Measurements from ENCODE around the gene SLC22A1. TPM values are rescaled to one million over a fixed set of nuclear protein-coding genes. Genes with fewer than 3 reads are reported as not detected.

The SLC22A1 gene
- total and polyA plus RNA-seq, 2 experiments from 2014 or later = 0.10 to 0.65 TPM

DNA sequence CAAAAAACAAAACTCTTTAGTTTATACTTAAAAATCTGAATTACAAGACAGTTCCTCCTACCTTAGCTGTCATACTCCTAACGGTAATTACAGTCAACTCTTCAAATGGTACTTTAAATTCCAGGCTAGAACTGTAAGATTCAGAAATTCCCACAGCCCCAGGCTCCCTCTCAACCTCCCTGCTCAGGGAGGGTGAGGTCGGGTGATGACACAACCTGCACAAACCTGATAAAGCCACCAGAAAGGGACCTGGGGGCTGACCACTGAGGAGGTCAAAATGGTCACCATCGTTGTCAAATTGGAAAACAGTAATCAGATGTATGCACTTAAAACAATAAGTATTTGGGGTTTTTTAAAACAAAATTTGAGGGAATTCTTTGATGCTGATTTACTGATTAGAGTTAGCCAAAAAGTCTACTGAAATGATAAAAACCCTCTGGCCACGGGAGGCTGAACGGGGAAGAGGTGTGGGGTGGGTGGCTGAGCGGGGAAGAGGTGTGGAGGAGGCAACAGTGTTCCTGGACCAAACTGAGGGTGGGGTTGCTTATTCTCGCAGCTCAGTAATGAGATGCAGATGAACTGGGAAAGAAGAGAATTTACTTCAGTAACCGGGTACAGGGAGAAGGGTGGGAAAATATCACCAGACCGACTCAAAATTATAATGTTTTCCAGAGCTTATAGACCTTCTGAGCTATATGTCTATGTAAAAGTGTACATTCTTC is 52.4 kb downstream of the SLC22A1 start:
- H3K36me3 Mint-ChIP-seq (ENCODE audit: low read depth) = no peaks in the 10 kb centered on the region
- no peak for DNase-seq (ENCODE audit: low spot score)
- Histone ChIP-seq H3K27ac (ENCODE audit: low read depth) (no peak overlapping the region), H2AFZ (peak overlapping the region; percentile 61), H3K4me2 (no peak overlapping the region), H4K20me1 (replicated peaks; ENCODE audit: insufficient read depth) (no peaks in the 10 kb centered on the region), H3K36me3 (ENCODE audit: insufficient read depth) (no peaks in the 10 kb centered on the region), H3F3A (replicated peaks; ENCODE audit: low read depth) (no peaks in the 10 kb centered on the region), H3K27me3 (ENCODE audit: insufficient read depth) (no peaks in the 10 kb centered on the region), H3K79me2 (replicated peaks; ENCODE audit: insufficient read depth) (no peaks in the 10 kb centered on the region), H3K9me2 (ENCODE audit: insufficient read depth) (peaks cover 3% of the 10 kb centered on the region), H3K4me1 (ENCODE audit: insufficient read depth) (peaks cover 7% of the 10 kb centered on the region), H3K4me3 (no peak overlapping the region)
- no peaks in the 10 kb centered on the region for H3K9me3 Mint-ChIP-seq
- TF ChIP-seq JUNB (IDR thresholded peaks at IDR 0.05; ENCODE audit: unreplicated experiment) (no peak), ZNF114 (CRISPR knock-in tag; IDR thresholded peaks at IDR 0.05) (no peak), STAT1 (IDR thresholded peaks at IDR 0.05; ENCODE audit: unreplicated experiment) (no peak), POLR2AphosphoS5 (IDR thresholded peaks at IDR 0.05; ENCODE audit: low read depth) (no peak), CREB1 (CRISPR knock-in tag; IDR thresholded peaks at IDR 0.05; ENCODE audit: low read depth) (no peak), EZH2 (IDR thresholded peaks at IDR 0.05; ENCODE audit: low read depth, unreplicated experiment) (no peak), NANOG (IDR thresholded peaks at IDR 0.05; ENCODE audit: borderline replicate concordance) (no peak), ZNF331 (CRISPR knock-in tag; IDR thresholded peaks at IDR 0.05; ENCODE audit: low read depth) (no peak), EZH2phosphoT487 (IDR thresholded peaks at IDR 0.05; ENCODE audit: unreplicated experiment) (no peak)
- TF ChIP-seq, protein P1, sequence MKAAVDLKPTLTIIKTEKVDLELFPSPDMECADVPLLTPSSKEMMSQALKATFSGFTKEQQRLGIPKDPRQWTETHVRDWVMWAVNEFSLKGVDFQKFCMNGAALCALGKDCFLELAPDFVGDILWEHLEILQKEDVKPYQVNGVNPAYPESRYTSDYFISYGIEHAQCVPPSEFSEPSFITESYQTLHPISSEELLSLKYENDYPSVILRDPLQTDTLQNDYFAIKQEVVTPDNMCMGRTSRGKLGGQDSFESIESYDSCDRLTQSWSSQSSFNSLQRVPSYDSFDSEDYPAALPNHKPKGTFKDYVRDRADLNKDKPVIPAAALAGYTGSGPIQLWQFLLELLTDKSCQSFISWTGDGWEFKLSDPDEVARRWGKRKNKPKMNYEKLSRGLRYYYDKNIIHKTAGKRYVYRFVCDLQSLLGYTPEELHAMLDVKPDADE (IDR thresholded peaks at IDR 0.05) = no peak
- TF ChIP-seq, protein P2, sequence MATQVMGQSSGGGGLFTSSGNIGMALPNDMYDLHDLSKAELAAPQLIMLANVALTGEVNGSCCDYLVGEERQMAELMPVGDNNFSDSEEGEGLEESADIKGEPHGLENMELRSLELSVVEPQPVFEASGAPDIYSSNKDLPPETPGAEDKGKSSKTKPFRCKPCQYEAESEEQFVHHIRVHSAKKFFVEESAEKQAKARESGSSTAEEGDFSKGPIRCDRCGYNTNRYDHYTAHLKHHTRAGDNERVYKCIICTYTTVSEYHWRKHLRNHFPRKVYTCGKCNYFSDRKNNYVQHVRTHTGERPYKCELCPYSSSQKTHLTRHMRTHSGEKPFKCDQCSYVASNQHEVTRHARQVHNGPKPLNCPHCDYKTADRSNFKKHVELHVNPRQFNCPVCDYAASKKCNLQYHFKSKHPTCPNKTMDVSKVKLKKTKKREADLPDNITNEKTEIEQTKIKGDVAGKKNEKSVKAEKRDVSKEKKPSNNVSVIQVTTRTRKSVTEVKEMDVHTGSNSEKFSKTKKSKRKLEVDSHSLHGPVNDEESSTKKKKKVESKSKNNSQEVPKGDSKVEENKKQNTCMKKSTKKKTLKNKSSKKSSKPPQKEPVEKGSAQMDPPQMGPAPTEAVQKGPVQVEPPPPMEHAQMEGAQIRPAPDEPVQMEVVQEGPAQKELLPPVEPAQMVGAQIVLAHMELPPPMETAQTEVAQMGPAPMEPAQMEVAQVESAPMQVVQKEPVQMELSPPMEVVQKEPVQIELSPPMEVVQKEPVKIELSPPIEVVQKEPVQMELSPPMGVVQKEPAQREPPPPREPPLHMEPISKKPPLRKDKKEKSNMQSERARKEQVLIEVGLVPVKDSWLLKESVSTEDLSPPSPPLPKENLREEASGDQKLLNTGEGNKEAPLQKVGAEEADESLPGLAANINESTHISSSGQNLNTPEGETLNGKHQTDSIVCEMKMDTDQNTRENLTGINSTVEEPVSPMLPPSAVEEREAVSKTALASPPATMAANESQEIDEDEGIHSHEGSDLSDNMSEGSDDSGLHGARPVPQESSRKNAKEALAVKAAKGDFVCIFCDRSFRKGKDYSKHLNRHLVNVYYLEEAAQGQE (IDR thresholded peaks at IDR 0.05; ENCODE audit: unreplicated experiment) = no peak
- TF ChIP-seq, protein P3, sequence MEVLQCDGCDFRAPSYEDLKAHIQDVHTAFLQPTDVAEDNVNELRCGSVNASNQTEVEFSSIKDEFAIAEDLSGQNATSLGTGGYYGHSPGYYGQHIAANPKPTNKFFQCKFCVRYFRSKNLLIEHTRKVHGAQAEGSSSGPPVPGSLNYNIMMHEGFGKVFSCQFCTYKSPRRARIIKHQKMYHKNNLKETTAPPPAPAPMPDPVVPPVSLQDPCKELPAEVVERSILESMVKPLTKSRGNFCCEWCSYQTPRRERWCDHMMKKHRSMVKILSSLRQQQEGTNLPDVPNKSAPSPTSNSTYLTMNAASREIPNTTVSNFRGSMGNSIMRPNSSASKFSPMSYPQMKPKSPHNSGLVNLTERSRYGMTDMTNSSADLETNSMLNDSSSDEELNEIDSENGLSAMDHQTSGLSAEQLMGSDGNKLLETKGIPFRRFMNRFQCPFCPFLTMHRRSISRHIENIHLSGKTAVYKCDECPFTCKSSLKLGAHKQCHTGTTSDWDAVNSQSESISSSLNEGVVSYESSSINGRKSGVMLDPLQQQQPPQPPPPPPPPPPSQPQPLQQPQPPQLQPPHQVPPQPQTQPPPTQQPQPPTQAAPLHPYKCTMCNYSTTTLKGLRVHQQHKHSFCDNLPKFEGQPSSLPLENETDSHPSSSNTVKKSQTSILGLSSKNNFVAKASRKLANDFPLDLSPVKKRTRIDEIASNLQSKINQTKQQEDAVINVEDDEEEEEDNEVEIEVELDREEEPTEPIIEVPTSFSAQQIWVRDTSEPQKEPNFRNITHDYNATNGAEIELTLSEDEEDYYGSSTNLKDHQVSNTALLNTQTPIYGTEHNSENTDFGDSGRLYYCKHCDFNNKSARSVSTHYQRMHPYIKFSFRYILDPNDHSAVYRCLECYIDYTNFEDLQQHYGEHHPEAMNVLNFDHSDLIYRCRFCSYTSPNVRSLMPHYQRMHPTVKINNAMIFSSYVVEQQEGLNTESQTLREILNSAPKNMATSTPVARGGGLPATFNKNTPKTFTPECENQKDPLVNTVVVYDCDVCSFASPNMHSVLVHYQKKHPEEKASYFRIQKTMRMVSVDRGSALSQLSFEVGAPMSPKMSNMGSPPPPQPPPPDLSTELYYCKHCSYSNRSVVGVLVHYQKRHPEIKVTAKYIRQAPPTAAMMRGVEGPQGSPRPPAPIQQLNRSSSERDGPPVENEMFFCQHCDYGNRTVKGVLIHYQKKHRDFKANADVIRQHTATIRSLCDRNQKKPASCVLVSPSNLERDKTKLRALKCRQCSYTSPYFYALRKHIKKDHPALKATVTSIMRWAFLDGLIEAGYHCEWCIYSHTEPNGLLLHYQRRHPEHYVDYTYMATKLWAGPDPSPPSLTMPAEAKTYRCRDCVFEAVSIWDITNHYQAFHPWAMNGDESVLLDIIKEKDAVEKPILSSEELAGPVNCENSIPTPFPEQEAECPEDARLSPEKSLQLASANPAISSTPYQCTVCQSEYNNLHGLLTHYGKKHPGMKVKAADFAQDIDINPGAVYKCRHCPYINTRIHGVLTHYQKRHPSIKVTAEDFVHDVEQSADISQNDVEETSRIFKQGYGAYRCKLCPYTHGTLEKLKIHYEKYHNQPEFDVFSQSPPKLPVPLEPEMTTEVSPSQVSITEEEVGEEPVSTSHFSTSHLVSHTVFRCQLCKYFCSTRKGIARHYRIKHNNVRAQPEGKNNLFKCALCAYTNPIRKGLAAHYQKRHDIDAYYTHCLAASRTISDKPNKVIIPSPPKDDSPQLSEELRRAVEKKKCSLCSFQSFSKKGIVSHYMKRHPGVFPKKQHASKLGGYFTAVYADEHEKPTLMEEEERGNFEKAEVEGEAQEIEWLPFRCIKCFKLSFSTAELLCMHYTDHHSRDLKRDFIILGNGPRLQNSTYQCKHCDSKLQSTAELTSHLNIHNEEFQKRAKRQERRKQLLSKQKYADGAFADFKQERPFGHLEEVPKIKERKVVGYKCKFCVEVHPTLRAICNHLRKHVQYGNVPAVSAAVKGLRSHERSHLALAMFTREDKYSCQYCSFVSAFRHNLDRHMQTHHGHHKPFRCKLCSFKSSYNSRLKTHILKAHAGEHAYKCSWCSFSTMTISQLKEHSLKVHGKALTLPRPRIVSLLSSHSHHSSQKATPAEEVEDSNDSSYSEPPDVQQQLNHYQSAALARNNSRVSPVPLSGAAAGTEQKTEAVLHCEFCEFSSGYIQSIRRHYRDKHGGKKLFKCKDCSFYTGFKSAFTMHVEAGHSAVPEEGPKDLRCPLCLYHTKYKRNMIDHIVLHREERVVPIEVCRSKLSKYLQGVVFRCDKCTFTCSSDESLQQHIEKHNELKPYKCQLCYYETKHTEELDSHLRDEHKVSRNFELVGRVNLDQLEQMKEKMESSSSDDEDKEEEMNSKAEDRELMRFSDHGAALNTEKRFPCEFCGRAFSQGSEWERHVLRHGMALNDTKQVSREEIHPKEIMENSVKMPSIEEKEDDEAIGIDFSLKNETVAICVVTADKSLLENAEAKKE (CRISPR knock-in tag; IDR thresholded peaks at IDR 0.05) = no peak
- TF ChIP-seq, protein P4, sequence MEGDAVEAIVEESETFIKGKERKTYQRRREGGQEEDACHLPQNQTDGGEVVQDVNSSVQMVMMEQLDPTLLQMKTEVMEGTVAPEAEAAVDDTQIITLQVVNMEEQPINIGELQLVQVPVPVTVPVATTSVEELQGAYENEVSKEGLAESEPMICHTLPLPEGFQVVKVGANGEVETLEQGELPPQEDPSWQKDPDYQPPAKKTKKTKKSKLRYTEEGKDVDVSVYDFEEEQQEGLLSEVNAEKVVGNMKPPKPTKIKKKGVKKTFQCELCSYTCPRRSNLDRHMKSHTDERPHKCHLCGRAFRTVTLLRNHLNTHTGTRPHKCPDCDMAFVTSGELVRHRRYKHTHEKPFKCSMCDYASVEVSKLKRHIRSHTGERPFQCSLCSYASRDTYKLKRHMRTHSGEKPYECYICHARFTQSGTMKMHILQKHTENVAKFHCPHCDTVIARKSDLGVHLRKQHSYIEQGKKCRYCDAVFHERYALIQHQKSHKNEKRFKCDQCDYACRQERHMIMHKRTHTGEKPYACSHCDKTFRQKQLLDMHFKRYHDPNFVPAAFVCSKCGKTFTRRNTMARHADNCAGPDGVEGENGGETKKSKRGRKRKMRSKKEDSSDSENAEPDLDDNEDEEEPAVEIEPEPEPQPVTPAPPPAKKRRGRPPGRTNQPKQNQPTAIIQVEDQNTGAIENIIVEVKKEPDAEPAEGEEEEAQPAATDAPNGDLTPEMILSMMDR (conservative IDR thresholded peaks at IDR 0.05; ENCODE audit: low read depth in 2 of 2) = no peak
- no peak overlapping the region for H3K4me3 Mint-ChIP-seq
- ATAC-seq = no peak
- H3K27ac Mint-ChIP-seq = no peak overlapping the region
- H3K27me3 Mint-ChIP-seq (ENCODE audit: insufficient read depth, low read depth, poor library complexity) = no peaks in the 10 kb centered on the region
- peaks cover 7% of the 10 kb centered on the region; the same call in 2 of the 3 replicates for H3K4me1 Mint-ChIP-seq

Measured in GM23338 (cell line).